SKM-1 (cell line): ENCODE results near the gene CNTLN.
"Not testable (repeated sequence)": the region's sequence is repeated elsewhere in the genome, so short reads cannot be mapped to it uniquely, and the experiment has no call there.

Experiments
- DNase-seq: peaks from one replicate; lab custom pipeline; 2025; ENCODE audit not compliant: unreplicated experiment; lab: John Stamatoyannopoulos, UW

Gene CNTLN

DNA sequence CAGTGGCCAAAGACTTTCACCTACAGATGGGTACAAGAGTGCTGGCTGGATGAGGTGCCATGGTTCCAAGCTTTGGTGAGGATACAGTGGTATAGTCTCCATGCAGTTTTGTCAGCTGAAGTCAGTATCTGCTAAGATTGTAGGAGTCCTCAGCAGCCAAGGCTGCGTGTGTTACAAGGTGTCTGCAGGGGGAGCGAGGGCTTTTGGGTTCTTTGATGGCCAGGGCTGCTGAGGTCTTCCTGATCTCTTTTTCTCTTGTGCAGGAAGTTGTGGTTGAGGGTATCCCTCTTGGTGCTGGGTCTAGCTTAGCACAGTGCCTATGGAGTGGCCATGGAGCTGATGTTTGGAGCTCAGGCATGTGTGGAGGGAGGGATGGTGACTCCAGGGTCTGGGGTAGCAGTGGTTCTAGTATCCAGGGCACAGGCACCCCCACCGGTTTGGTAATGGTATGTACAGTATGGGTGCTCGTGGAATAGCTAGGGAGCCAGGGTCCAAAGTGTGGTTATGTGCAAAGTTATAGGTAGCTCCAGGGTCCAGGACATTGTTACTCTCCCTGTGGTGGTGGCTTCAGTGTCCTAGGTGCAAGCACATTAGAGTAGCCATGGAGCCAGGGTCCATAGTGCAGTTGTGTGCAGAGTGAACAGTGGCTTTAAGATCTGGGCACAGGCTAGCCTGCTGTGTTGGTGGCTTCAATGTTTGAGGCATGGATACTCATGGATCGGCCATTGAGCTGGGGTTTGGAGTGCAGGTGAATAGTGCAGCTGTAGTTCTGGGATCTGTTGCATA lies 36.7 kb downstream of the CNTLN start:
- DNase-seq: no peak

- DNase-seq: not testable (repeated sequence)
These were observed 42.7 kb downstream of the CNTLN start for GRCh38 chr9:17177496-17177895.

DNA sequence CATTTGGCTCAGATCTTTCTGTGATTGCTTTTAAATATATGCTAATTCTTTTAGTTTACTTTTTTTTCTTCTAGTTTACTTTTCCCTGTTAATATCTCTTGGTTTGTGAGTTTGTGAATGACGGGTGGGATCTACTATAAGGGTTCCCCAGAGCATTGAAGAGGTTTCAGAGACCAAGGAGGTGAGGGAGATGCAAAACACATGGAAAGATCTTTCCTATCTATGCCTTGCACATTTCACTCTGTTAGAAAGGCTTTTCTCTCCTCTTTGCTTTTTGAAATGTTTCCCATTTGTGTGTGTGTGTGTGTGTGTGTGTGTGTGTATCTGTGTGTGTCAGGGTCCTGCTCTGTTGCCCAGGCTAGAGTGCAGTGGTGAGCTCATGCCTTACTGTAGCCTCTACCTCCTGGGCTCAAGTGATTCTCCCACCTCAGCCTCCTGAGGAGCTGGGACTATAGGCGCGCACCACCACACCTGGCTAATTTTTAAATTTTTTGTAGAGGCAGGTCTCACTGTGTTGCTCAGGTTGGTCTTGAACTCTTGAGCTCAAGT lies 50.7 kb downstream of the CNTLN start:
- no peak for DNase-seq

DNA sequence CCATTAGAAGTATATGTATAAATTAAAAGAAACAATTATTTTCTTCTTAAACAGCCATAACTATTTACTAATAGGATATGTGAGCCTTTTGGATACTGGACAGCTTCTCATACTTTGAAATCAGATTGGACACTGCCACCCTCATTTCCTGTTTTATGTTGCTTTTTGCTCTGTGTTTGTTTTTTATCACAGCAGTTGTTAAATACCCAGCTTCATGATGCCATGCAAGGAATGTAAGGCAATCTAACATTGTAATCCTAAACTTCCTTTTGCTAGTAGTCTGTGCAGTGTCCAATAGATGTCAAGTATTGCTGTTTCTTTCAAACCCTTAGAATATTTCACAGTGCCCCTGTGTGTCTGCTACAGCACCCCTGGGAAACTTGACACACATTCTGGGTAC lies 56.2 kb downstream of the CNTLN start:
- no peak for DNase-seq

DNA sequence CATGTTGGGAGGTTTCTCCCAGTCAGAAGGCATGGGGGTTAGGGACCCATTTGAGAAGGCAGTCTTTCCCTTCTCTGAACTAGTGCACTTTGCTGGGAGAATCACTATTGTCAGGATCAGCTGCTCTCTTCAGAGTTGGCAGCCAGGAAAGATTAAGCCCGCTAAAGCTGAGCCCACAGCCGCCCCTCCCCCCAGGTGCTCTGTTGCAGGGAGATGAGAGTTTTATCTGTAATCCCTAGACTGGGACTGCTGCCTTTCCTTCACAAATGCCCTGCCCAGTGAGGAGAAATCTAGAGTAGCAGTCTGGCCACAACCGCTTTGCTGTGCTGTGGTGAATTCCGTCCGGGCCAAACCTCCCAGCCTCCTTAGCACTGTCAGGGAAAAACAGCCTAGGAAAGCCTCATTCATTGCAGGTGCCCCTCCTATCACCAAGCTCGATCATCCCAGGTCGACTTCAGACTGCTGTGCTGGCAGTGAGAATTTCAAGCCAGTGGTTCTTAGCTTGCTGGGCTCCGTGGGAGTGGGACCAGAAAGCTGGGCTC lies 69.8 kb downstream of the CNTLN start:
- DNase-seq: no peak

DNA sequence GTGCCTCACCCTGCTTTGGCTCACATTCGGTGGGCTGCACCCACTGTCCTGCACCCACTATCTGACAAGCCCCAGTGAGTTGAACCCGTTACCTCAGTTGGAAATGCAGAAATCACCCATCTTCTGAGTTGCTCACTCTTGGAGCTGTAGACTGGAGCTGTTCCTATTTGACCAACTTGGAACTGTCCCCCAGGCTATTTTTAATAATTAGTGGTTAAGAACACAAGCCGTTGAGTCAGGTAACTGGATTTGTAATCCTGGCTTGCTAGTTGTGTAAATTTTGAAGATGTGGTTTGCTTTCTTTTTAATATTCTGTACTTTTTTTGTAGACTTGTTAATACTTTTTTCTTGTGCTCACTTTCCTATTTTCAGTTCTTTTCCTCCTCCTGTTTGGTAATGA lies 81.2 kb downstream of the CNTLN start:
- no peak for DNase-seq

DNA sequence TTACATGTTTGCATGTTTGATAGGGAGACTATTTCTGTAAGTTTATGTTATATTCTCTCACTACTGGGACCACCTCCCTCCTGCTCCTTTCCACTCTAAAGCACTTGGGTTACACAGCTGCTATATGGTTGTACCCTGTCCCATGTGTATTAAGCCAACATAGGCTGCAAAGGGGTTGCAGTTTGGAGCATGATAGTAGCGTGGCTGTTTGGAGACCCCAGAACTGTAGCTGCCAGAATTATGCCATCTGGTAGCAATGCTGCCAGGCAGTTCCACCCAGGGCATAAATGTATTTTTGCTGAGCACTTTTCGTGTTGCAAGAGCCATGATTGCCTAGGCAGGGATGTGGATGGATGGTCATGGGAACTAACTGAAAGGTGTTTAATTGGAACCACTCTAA lies 81.8 kb downstream of the CNTLN start:
- DNase-seq: no peak

GRCh38 chr9:17217272-17217671 lies 82.4 kb downstream of the CNTLN start:
- no peak for DNase-seq

- no peak for DNase-seq
These were observed 84.4 kb downstream of the CNTLN start for GRCh38 chr9:17219261-17219660.

GRCh38 chr9:17222932-17223331 lies 88.1 kb downstream of the CNTLN start:
- no peak for DNase-seq

GRCh38 chr9:17225407-17225806 lies 90.6 kb downstream of the CNTLN start:
- no peak for DNase-seq

- DNase-seq: no peak
These were observed 95.2 kb downstream of the CNTLN start for GRCh38 chr9:17229945-17230560.

DNA sequence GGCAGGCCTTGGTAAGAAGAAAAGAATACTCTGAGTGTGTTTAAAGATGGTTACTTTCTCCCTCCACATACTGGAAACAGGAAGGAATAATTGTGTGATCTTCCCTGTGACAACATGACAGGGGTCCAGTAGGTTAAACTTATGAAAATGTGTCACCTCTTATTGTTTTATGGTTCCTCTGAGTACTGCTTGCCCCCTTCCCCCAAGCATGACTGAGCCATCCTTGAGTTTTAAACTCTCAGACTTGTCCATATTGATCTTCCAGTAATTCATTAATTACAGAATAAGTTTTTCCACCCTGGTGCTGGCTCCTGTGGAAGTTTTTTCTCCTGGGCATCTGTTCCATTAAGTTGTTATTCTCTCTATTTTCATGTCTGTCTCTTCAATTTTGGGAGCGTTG lies 95.8 kb downstream of the CNTLN start:
- no peak for DNase-seq

DNA sequence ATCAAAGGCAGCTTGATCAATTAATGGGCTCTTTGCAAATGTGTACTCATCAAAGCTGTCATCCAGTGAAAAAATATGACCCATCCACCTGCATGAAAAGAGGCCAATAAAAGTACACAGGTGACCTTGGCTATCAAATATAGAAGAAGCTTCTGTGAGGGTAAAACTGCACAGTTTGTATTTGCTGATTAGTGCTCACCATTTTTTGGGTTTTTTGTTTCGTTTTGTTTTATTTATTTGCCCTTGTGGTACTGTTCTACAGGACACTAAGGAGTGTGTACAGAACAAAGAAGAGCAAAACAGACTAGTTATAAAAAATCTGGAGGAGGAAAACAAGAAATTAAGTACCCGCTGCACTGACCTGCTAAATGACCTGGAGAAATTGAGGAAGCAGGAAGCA lies 101.3 kb downstream of the CNTLN start:
- no peak for DNase-seq

DNA sequence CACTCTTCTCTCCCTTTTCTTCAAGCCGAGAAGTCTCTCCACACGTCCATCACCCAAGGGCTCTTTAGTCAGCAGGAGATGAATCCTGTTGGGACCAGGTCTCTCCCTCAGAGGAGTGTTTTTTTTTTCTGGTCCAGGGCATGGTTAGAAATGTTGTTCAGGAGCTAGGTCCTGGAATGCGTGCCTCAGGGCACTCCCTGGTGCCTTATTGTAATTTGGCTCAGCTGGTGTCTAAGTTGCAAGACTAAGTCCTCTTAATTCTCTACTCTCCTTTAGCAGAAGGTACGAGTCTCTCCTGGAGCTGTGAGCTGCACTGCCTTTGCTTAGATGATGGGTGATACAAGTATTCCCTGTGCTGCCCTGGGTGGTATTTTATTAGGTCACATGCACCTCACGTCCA lies 111.9 kb downstream of the CNTLN start:
- DNase-seq: no peak

GRCh38 chr9:17251100-17251499 lies 116.3 kb downstream of the CNTLN start:
- DNase-seq: no peak

DNA sequence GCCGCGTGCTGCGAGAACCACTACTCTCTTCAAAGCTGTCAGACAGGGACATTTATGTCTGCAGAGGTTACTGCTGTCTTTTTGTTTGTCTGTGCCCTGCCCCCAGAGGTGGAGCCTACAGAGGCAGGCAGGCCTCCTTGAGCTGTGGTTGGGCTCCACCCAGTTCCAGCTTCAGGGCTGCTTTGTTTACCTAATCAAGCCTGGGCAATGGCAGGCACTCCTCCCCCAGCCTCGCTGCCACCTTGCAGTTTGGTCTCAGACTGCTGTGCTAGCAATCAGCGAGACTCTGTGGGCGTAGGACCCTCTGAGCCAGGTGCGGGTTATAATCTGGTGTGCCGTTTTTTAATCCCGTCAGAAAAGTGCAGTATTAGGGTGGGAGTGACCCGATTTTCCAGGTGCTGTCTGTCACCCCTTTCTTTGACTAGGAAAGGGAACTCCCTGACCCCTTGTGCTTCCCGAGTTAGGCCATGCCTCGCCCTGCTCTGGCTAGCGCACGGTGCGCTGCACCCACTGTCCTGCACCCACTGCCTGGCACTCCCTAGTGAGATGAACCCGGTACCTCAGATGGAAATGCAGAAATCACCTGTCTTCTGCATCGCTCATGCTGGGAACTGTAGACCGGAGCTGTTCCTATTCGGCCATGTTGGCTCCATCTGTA lies 133.8 kb downstream of the CNTLN start:
- not testable (repeated sequence) for DNase-seq

DNA sequence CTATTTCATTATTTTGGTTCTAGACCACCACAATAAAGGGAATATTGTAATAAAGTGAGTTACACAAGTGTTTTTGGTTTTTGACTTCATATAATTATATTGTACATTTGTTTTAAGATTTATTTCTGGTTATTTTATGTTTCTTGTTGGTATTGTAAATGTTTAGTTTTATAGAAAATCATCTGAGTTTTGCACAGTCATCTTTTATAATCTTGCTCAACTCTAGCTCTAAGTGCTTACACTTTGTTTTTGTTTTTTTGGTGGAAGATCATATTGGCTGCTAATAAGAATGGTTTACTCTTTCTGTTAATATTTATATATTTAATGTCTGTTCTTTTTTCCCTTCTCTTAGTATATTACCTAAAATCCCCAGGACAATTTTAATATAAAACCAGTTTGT lies 135.0 kb downstream of the CNTLN start:
- no peak for DNase-seq

DNA sequence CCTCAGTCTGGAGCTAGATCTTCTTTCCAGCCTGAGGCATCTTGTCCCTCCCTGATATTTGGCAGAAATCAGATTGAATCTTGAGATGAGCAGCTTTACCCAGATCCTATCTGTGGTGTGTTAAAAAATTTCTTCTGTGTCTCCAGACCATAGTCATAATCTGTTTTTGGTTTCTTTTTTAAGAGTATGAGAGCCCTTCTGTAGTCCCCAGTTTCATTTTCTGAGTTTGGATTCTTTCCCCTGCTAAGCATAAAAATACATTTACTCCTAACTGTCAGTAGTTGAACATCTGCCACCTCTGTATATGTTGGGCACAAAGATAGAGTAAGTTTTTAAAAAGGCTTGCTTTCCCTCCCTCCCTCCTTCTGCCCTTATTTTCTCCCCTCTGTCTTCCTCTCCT lies 137.7 kb downstream of the CNTLN start:
- no peak for DNase-seq

GRCh38 chr9:17280350-17281012 lies 145.6 kb downstream of the CNTLN start:
- DNase-seq: no peak

GRCh38 chr9:17290673-17291072 lies 155.8 kb downstream of the CNTLN start:
- DNase-seq: not testable (repeated sequence)
